ENCODE results near the gene TPSAB1. TPM values are rescaled to one million over a fixed set of nuclear protein-coding genes. Genes with fewer than 3 reads are reported as not detected.
"Not testable (repeated sequence)": the region's sequence is repeated elsewhere in the genome, so short reads cannot be mapped to it uniquely, and the experiment has no call there.

Gene TPSAB1
- total RNA-seq, 1 experiment from 2014 or later, result not detected

DNA sequence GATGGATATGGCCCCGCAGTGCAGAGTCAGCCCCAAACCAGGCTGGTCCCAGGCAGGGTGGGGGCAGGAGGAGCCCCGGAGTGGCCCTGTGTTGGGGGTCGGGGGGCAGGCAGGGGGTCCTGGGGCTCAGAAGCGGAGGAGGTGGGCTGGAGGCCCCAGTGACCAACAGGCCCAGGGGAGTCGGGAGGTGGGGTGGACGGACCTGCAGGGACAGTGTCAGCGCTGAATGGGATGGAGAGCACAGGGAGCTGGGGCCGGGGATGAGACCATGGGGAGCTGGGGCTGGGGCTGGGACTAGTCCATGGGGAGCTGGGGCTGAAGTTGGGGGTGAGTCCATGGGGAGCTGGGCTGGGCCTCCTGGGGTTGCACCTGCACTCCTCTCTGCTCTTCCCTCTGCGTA lies 930 bp upstream of the TPSAB1 start:
- H3F3A ChIP-seq (ENCODE audit: insufficient read depth, low read depth); H3K79me2 ChIP-seq (ENCODE audit: low read depth); H3K4me2 ChIP-seq; H3K9me3 ChIP-seq (ENCODE audit: insufficient read depth, low read depth); H3K9me2 ChIP-seq (ENCODE audit: insufficient read depth); H3K36me3 ChIP-seq (ENCODE audit: low read depth); H3K27me3 ChIP-seq (ENCODE audit: insufficient read depth, low read depth); BruUV-seq (replicated peaks); intact Hi-C loops (cut with micrococcal nuclease; ENCODE audit: unreplicated experiment); H3K4me3 ChIP-seq; H2AFZ ChIP-seq; POLR2A ChIA-PET (ENCODE audit: unreplicated experiment); H3K4me1 ChIP-seq (replicated peaks; ENCODE audit: insufficient read depth); CTCF ChIA-PET; DNase-seq; H4K20me1 ChIP-seq (ENCODE audit: insufficient read depth); H3K27ac ChIP-seq: not testable (repeated sequence)

DNA sequence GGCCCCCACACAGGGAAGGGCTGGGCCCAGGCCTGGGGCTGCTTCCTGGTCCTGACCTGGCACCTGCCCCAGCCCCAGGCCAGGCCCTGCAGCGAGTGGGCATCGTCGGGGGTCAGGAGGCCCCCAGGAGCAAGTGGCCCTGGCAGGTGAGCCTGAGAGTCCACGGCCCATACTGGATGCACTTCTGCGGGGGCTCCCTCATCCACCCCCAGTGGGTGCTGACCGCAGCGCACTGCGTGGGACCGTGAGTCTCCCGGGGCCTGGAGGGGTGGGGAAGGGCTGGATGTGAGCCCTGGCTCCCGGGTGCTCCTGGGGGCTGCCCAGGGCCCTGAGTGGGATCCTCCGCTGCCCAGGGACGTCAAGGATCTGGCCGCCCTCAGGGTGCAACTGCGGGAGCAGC lies 576 bp downstream of the TPSAB1 start:
- H3K36me3 ChIP-seq (ENCODE audit: low read depth); DNase-seq; intact Hi-C loops (cut with micrococcal nuclease; ENCODE audit: unreplicated experiment); H3K27ac ChIP-seq; H3K9me2 ChIP-seq (ENCODE audit: insufficient read depth); H4K20me1 ChIP-seq (ENCODE audit: insufficient read depth); H3K79me2 ChIP-seq (ENCODE audit: low read depth); H2AFZ ChIP-seq; POLR2A ChIA-PET (ENCODE audit: unreplicated experiment); H3F3A ChIP-seq (ENCODE audit: insufficient read depth, low read depth); H3K4me3 ChIP-seq; CTCF ChIA-PET; H3K4me1 ChIP-seq (replicated peaks; ENCODE audit: insufficient read depth); H3K4me2 ChIP-seq; H3K27me3 ChIP-seq (ENCODE audit: insufficient read depth, low read depth); H3K9me3 ChIP-seq (ENCODE audit: insufficient read depth, low read depth); BruUV-seq (replicated peaks): not testable (repeated sequence)

DNA sequence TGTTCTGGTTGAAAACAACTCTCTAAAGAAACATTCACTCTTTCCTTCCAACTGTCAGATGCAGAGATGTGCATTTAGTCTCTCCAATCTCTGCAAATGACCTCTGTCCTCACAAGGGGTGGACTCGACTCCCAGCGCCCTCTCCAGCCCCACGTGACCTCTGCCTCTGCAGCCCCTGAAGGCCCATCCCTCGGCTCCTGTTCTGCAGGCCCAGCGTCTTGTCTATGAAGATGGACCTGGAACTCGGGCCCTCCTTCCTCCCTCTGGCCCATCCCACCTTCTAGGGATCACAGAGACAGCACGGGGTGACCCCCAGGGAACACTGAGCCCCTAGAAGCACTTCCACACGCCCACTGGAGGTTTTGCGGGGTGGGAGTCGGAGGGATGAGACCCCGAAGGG lies 2.9 kb downstream of the TPSAB1 start:
- intact Hi-C loops (cut with micrococcal nuclease; ENCODE audit: unreplicated experiment); H3K4me1 ChIP-seq (replicated peaks; ENCODE audit: insufficient read depth); H3K4me3 ChIP-seq; H3K4me2 ChIP-seq; H3K9me2 ChIP-seq (ENCODE audit: insufficient read depth); H3K27ac ChIP-seq; H3K36me3 ChIP-seq (ENCODE audit: low read depth); CTCF ChIA-PET; H3K9me3 ChIP-seq (ENCODE audit: insufficient read depth, low read depth); DNase-seq; H2AFZ ChIP-seq; BruUV-seq (replicated peaks); H3F3A ChIP-seq (ENCODE audit: insufficient read depth, low read depth); H4K20me1 ChIP-seq (ENCODE audit: insufficient read depth); H3K79me2 ChIP-seq (ENCODE audit: low read depth); H3K27me3 ChIP-seq (ENCODE audit: insufficient read depth, low read depth): not testable (repeated sequence)
- POLR2A ChIA-PET (ENCODE audit: unreplicated experiment), result interaction anchor here (0.7 kb wide), 1 partner anchor 218 kb away, joined by 3 read pairs; no protein-coding TSS in a partner anchor

DNA sequence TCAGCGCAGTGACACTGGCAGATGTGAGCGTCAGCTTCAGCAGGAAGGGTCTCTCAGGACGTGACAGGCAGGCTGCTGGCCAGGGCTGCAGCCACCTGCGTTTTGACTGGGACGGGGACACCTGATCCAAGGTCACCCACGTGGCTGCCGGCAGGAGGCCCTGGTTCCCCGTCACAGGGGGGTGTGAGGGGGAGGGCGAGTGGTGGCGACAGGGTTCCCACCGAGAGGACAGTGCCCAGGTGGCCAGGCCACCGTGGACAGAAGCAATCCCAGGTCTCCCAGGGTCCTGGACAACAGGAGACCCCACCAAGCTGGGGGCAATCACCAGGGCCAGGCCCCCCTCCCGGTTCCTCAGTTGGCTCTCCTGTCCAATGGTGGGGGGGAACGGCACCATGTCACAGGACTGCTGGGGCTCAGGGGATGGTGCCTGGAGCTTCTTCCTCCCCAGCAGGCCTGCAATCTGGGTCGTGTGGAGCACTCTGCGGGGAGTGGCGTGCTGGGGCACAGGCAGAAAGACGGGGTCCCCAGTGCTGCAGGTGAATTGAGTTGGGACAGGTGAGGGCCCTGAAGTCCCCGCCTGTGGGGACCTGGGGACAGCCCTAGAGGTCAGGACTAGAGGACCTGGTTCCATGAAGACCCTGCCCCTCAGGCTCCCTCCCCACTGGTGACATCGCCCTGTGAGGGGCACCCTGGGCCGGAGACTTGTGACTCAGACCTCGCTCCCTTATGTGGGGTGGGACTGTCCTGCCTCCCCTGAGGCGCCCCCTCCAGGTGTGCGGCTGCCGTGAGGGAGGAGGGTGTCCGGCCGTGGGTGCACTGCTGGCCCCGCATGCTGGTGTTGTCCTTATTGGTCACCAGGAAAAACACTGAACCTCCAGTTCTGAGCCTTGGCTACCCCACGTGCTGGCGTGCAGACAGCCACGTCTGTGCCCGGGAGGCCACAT lies 3.7 kb downstream of the TPSAB1 start:
- POLR2A ChIA-PET (ENCODE audit: unreplicated experiment), result interaction anchor here (0.7 kb wide), 1 partner anchor 217 kb away, joined by 3 read pairs; no protein-coding TSS in a partner anchor
- H2AFZ ChIP-seq; H3K4me2 ChIP-seq; H3K27me3 ChIP-seq (ENCODE audit: insufficient read depth, low read depth); H3K4me1 ChIP-seq (replicated peaks; ENCODE audit: insufficient read depth); H3F3A ChIP-seq (ENCODE audit: insufficient read depth, low read depth); intact Hi-C loops (cut with micrococcal nuclease; ENCODE audit: unreplicated experiment); H3K36me3 ChIP-seq (ENCODE audit: low read depth); H3K9me2 ChIP-seq (ENCODE audit: insufficient read depth); H3K27ac ChIP-seq; H3K4me3 ChIP-seq; H4K20me1 ChIP-seq (ENCODE audit: insufficient read depth); BruUV-seq (replicated peaks); H3K79me2 ChIP-seq (ENCODE audit: low read depth); DNase-seq; CTCF ChIA-PET; H3K9me3 ChIP-seq (ENCODE audit: insufficient read depth, low read depth): not testable (repeated sequence)

DNA sequence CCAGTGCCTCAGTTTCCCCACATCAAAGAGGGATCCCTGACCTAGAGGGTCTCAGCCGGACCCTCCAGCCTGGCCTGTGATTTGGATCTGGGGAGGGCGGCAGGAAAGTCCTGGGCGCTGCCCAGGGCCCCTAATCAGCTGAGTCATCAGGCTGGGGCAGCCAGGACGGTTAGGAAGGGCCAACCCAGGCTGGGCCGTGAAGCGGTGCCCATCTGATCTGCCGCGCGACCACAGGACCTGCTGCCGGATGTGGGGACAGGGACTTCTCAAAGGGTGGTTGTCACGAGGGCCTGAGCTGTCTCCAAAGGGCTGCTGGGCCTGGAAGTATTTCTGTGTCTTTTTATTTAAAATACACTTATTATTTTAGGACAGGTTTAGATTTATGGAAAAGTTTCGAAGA lies 4.4 kb downstream of the TPSAB1 start:
- H3K4me1 ChIP-seq (replicated peaks; ENCODE audit: insufficient read depth), result no peaks in the 10 kb centered on the region
- TF ChIP-seq EZH2 (IDR thresholded peaks at IDR 0.05; ENCODE audit: low read depth), result no peak
- TF ChIP-seq, protein P1, sequence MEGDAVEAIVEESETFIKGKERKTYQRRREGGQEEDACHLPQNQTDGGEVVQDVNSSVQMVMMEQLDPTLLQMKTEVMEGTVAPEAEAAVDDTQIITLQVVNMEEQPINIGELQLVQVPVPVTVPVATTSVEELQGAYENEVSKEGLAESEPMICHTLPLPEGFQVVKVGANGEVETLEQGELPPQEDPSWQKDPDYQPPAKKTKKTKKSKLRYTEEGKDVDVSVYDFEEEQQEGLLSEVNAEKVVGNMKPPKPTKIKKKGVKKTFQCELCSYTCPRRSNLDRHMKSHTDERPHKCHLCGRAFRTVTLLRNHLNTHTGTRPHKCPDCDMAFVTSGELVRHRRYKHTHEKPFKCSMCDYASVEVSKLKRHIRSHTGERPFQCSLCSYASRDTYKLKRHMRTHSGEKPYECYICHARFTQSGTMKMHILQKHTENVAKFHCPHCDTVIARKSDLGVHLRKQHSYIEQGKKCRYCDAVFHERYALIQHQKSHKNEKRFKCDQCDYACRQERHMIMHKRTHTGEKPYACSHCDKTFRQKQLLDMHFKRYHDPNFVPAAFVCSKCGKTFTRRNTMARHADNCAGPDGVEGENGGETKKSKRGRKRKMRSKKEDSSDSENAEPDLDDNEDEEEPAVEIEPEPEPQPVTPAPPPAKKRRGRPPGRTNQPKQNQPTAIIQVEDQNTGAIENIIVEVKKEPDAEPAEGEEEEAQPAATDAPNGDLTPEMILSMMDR (conservative IDR thresholded peaks at IDR 0.05), result no peak
- H4K20me1 ChIP-seq (ENCODE audit: insufficient read depth), result no peaks in the 10 kb centered on the region; the same call in 1 of the 2 replicates
- no peaks in the 10 kb centered on the region for H3K79me2 ChIP-seq (ENCODE audit: low read depth)
- no peak for DNase-seq
- no peaks in the 10 kb centered on the region for H3K9me3 ChIP-seq (ENCODE audit: insufficient read depth, low read depth)
- no peak overlapping the region for H3K4me3 ChIP-seq
- no peaks in the 10 kb centered on the region for H3K9me2 ChIP-seq (ENCODE audit: insufficient read depth)
- ChIA-PET CTCF (no interaction called here), POLR2A (ENCODE audit: unreplicated experiment) (no interaction called here)
- peaks cover 8% of the 10 kb centered on the region; the same call in 1 of the 2 replicates for H3K27me3 ChIP-seq (ENCODE audit: insufficient read depth, low read depth)
- H3K27ac ChIP-seq, result no peak overlapping the region
- intact Hi-C loops (cut with micrococcal nuclease; ENCODE audit: unreplicated experiment), result no loop called here
- H2AFZ ChIP-seq, result no peak overlapping the region
- no peaks in the 10 kb centered on the region for H3K36me3 ChIP-seq (ENCODE audit: low read depth)
- H3F3A ChIP-seq (ENCODE audit: insufficient read depth, low read depth), result peaks cover 6% of the 10 kb centered on the region; the same call in 1 of the 2 replicates
- no TSS peak for BruUV-seq (replicated peaks)
- H3K4me2 ChIP-seq, result no peak overlapping the region

Measured in PC-9 (cell line).